ENCODE measurements around the gene SLC8A1.

Gene SLC8A1

DNA sequence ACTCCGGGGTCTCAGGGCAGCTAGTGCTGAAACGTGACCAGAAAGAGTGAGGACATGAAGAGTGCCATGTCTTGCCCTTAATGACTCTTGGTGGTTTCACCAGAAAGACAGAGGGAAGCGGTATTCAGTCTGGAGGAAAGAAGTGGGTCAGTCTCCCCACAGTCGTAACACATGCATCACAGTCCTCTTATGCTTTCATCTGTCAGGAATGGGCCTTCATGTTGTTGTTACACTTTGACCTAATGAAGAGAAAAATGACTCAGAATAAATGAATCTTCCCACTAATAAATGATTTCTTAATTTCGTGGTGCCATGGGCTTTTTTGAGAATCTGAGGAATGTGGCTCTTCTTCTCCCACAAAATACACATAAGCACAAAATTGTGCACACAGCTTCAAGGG lies 103.2 kb downstream of the SLC8A1 start:
- H3K9me3 Mint-ChIP-seq = no peaks in the 10 kb centered on the region
- no peak overlapping the region for H3K27ac Mint-ChIP-seq
- H3K27me3 Mint-ChIP-seq = no peaks in the 10 kb centered on the region
- H3K36me3 Mint-ChIP-seq (ENCODE audit: low read depth) = no peaks in the 10 kb centered on the region
- no peaks in the 10 kb centered on the region for H3K4me1 Mint-ChIP-seq (ENCODE audit: low read depth)
- H3K4me3 Mint-ChIP-seq = no peak overlapping the region

- no peaks in the 10 kb centered on the region for H3K9me3 Mint-ChIP-seq
- no peak overlapping the region for H3K27ac Mint-ChIP-seq
- H3K27me3 Mint-ChIP-seq = no peaks in the 10 kb centered on the region
- no peaks in the 10 kb centered on the region for H3K4me1 Mint-ChIP-seq (ENCODE audit: low read depth)
- no peaks in the 10 kb centered on the region for H3K36me3 Mint-ChIP-seq (ENCODE audit: low read depth)
- H3K4me3 Mint-ChIP-seq = no peak overlapping the region
These were observed 103.9 kb downstream of the SLC8A1 start for GRCh38 chr2:40348038-40348437.

DNA sequence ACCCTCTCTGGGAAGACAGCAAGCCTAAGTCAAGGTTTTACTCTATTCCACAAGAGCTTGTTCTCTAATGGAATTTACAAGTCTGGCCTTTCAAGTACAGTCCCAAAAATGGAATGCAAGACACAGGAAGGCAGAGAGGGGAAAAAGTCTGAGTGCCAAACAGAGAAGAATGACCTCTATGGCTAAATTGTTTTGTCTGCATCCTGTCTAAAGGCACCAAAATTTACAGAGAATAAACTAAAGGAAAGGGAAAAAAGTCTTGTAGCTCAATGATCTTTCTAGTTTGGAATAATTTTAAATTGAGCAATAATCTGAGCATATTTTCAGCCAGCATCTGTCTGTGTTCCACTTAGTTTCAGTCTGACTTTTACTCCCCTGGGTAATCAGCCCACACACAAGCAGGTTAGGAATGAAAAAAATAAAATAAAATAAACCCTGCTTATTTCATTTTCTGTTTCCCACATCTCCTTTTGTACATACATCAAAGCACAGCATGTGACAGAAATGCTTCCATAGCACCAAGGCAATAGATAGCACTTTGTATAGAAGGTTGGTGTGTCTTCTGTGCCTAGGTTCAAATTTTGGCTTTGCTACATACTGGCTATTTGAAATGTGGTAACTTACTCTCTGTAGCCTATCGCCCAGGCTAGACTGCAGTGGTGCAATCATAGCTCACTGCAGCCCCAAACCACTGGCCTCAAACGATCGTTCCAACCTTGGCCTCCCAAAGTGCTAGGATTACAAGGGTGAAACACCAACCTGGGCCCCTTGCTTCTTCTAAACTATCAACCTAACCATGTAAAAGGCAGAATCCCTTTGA lies 105.1 kb downstream of the SLC8A1 start:
- no peaks in the 10 kb centered on the region for H3K4me1 Mint-ChIP-seq (ENCODE audit: low read depth)
- H3K4me3 Mint-ChIP-seq = no peak overlapping the region
- H3K36me3 Mint-ChIP-seq (ENCODE audit: low read depth) = no peaks in the 10 kb centered on the region
- H3K27me3 Mint-ChIP-seq = no peaks in the 10 kb centered on the region
- no peaks in the 10 kb centered on the region for H3K9me3 Mint-ChIP-seq
- no peak overlapping the region for H3K27ac Mint-ChIP-seq

GRCh38 chr2:40344364-40344763 lies 107.5 kb downstream of the SLC8A1 start:
- Mint-ChIP-seq H3K4me1 (ENCODE audit: low read depth) (no peaks in the 10 kb centered on the region), H3K27ac (no peak overlapping the region), H3K4me3 (no peak overlapping the region), H3K36me3 (ENCODE audit: low read depth) (no peaks in the 10 kb centered on the region), H3K9me3 (no peaks in the 10 kb centered on the region), H3K27me3 (no peaks in the 10 kb centered on the region)

- no peaks in the 10 kb centered on the region for H3K36me3 Mint-ChIP-seq (ENCODE audit: low read depth)
- no peaks in the 10 kb centered on the region for H3K9me3 Mint-ChIP-seq
- no peaks in the 10 kb centered on the region for H3K4me1 Mint-ChIP-seq (ENCODE audit: low read depth)
- no peaks in the 10 kb centered on the region for H3K27me3 Mint-ChIP-seq
- H3K27ac Mint-ChIP-seq = no peak overlapping the region
- H3K4me3 Mint-ChIP-seq = no peak overlapping the region
These were observed 108.0 kb downstream of the SLC8A1 start for GRCh38 chr2:40343902-40344301.

- Mint-ChIP-seq H3K27me3 (no peaks in the 10 kb centered on the region), H3K4me1 (ENCODE audit: low read depth) (no peaks in the 10 kb centered on the region), H3K4me3 (no peak overlapping the region), H3K36me3 (ENCODE audit: low read depth) (no peaks in the 10 kb centered on the region), H3K9me3 (no peaks in the 10 kb centered on the region), H3K27ac (no peak overlapping the region)
These were observed 110.7 kb downstream of the SLC8A1 start for GRCh38 chr2:40341198-40341597.

DNA sequence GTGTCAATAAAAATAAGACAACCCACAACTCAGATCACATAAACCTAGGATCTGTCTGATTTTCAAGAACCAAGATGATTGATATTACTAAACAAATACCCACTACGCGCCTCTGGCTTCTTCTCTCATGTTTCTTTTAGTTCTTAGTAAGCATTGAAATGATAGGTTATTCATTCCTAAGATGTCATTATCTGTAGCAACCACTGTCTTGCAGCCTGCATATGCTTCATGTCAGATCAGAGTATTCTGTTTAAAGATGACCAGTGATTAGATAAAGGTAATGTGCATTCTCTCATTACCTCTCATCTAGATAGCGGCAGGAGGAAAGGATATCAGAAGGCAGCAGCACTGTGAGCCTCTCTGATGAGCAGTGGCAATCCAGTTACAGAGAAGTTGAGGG lies 112.9 kb downstream of the SLC8A1 start:
- H3K36me3 Mint-ChIP-seq (ENCODE audit: low read depth) = no peaks in the 10 kb centered on the region
- H3K4me3 Mint-ChIP-seq = no peak overlapping the region
- H3K27me3 Mint-ChIP-seq = no peaks in the 10 kb centered on the region
- H3K27ac Mint-ChIP-seq = no peak overlapping the region
- no peaks in the 10 kb centered on the region for H3K4me1 Mint-ChIP-seq (ENCODE audit: low read depth)
- H3K9me3 Mint-ChIP-seq = no peaks in the 10 kb centered on the region

- H3K9me3 Mint-ChIP-seq = no peaks in the 10 kb centered on the region
- H3K4me1 Mint-ChIP-seq (ENCODE audit: low read depth) = peaks cover 10% of the 10 kb centered on the region
- H3K36me3 Mint-ChIP-seq (ENCODE audit: low read depth) = no peaks in the 10 kb centered on the region
- H3K27me3 Mint-ChIP-seq = no peaks in the 10 kb centered on the region
- H3K27ac Mint-ChIP-seq = no peak overlapping the region
- H3K4me3 Mint-ChIP-seq = no peak overlapping the region
These were observed 119.6 kb downstream of the SLC8A1 start for GRCh38 chr2:40332191-40332826.

DNA sequence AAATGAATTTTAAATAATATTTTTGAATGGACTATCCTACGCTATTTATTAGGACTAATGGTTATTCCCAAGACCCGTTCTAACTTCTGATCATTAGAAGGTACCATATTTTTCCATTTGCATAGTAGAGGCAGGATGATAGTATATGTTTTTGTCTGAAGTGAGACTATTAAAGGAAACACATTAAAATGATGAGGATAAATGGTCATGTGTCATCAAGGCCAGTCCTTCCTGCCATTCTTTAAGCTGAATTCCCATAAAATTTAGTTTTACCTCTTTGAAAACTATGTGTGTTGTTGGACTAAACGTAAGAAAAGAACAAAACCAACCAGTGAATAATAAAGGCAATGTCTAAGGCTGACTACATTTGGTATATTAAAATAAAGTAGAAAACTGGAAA lies 121.8 kb downstream of the SLC8A1 start:
- Mint-ChIP-seq H3K27ac (no peak overlapping the region), H3K4me3 (no peak overlapping the region), H3K9me3 (no peaks in the 10 kb centered on the region), H3K27me3 (no peaks in the 10 kb centered on the region), H3K4me1 (ENCODE audit: low read depth) (peaks cover 10% of the 10 kb centered on the region), H3K36me3 (ENCODE audit: low read depth) (no peaks in the 10 kb centered on the region)

DNA sequence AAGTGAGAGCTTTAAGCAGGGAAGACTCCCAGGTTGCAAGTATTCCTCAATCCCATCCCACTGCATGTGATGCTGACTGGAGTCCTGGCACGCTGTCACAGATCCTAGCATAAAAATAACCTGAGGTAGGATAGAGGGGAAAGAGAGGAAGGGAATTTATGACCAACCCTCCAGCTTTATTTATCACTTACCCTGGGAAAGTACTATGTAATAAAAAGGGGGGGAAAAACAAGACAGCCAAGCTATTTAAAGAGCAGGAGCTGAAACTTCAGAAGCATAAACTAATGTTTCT lies 122.2 kb downstream of the SLC8A1 start:
- H3K27me3 Mint-ChIP-seq = no peaks in the 10 kb centered on the region
- H3K27ac Mint-ChIP-seq = no peak overlapping the region
- H3K4me3 Mint-ChIP-seq = no peak overlapping the region
- H3K9me3 Mint-ChIP-seq = no peaks in the 10 kb centered on the region
- no peaks in the 10 kb centered on the region for H3K36me3 Mint-ChIP-seq (ENCODE audit: low read depth)
- H3K4me1 Mint-ChIP-seq (ENCODE audit: low read depth) = peaks cover 10% of the 10 kb centered on the region

GRCh38 chr2:40325116-40325515 lies 126.8 kb downstream of the SLC8A1 start:
- Mint-ChIP-seq H3K27me3 (no peaks in the 10 kb centered on the region), H3K4me1 (ENCODE audit: low read depth) (peaks cover 10% of the 10 kb centered on the region), H3K27ac (no peak overlapping the region), H3K4me3 (no peak overlapping the region), H3K9me3 (no peaks in the 10 kb centered on the region), H3K36me3 (ENCODE audit: low read depth) (no peaks in the 10 kb centered on the region)

DNA sequence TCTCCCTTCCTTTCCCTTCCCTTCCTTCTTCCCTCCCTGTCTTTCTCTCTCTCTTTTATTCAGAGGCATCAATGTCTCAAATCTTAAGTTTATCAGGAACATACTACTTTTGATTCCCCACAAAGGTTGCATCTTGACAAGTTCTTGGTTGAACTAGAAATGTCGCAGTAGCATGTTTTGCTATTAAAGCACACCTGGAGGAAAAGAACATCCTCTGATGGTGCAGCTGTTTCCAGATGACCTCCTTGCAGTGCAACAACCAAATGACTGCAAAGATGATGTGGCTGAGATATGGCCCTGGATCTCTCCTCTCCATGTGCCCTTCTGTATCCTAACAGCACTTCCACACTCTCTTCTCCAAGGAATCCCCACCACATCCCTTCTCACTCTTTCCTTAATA lies 127.2 kb downstream of the SLC8A1 start:
- H3K27me3 Mint-ChIP-seq = peaks cover 1% of the 10 kb centered on the region
- H3K4me3 Mint-ChIP-seq = no peak overlapping the region
- H3K27ac Mint-ChIP-seq = no peak overlapping the region
- H3K9me3 Mint-ChIP-seq = no peaks in the 10 kb centered on the region
- H3K4me1 Mint-ChIP-seq (ENCODE audit: low read depth) = peaks cover 10% of the 10 kb centered on the region
- no peaks in the 10 kb centered on the region for H3K36me3 Mint-ChIP-seq (ENCODE audit: low read depth)

- Mint-ChIP-seq H3K36me3 (ENCODE audit: low read depth) (no peaks in the 10 kb centered on the region), H3K9me3 (no peaks in the 10 kb centered on the region), H3K4me1 (ENCODE audit: low read depth) (no peaks in the 10 kb centered on the region), H3K27me3 (peaks cover 3% of the 10 kb centered on the region), H3K27ac (no peak overlapping the region), H3K4me3 (no peak overlapping the region)
These were observed 130.1 kb downstream of the SLC8A1 start for GRCh38 chr2:40321822-40322221.

DNA sequence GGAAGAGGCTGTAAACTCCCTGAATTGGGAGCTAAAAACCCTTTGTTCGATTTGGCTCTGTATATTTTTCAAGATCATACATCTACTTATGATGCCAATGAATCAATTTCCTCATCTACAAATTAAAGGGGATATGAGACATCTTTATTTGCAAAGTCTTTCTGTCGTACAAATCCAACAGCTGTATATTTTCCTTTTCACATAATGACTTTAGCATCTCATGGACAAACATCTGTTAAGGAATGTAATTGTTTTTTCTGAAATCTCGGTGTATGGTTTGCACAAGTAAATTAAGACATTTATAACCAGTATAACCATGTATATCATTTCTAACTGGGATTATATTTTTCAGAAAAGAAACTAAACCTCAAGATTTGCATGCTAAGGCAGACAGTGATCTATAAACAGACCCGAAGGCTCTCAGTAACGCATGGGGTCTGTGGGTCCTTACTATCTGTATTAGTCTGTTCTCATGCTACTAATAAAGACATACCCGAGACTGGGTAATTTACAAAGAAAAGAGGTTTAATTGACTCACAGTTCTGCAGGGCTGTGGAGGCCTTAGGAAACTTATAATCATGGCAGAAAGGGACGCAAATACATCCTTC lies 130.8 kb downstream of the SLC8A1 start:
- H3K36me3 Mint-ChIP-seq (ENCODE audit: low read depth) = no peaks in the 10 kb centered on the region
- no peak overlapping the region for H3K27ac Mint-ChIP-seq
- no peaks in the 10 kb centered on the region for H3K9me3 Mint-ChIP-seq
- no peaks in the 10 kb centered on the region for H3K4me1 Mint-ChIP-seq (ENCODE audit: low read depth)
- H3K4me3 Mint-ChIP-seq = no peak overlapping the region
- H3K27me3 Mint-ChIP-seq = peaks cover 3% of the 10 kb centered on the region

DNA sequence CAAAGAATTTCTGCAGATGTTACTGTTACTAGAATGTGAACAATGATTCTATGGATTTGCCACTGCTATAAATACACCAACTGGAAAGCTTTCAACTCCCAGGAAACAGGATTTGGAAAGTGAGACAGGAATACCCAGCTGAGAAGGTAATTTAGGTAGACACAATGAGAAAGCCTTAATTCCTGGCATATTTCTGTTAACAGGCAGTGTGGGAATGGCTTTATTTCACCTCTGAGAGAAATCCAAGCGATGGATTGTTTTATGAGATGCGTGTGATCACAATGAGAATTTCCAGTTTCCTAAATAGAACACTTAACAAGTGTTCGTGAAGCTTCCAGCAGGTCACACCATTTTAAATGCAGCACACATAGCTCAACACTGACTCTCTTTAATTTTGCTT lies 133.0 kb downstream of the SLC8A1 start:
- Mint-ChIP-seq H3K9me3 (no peaks in the 10 kb centered on the region), H3K4me3 (no peak overlapping the region), H3K4me1 (ENCODE audit: low read depth) (no peaks in the 10 kb centered on the region), H3K27ac (no peak overlapping the region), H3K27me3 (peaks cover 3% of the 10 kb centered on the region), H3K36me3 (ENCODE audit: low read depth) (no peaks in the 10 kb centered on the region)

DNA sequence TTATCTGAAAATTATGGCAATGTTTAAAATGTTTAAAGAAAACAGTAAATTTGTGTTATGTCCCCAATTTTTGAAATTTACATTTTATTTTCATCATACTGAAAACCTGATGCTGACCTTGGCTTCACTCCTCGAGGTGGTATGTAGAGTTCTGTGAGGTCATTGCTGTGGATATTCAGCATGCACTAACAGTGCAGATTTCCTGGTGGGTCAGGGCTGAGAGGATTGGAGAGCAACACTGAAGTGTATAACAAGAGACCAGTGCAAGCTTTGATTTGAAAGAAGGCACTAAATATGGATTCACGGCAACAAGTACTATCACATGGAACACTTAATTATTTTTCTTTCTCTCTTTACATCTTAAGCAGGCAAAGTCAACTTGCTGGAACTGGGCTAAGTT lies 134.1 kb downstream of the SLC8A1 start:
- H3K9me3 Mint-ChIP-seq = no peaks in the 10 kb centered on the region
- no peaks in the 10 kb centered on the region for H3K36me3 Mint-ChIP-seq (ENCODE audit: low read depth)
- peaks cover 3% of the 10 kb centered on the region for H3K27me3 Mint-ChIP-seq
- no peak overlapping the region for H3K27ac Mint-ChIP-seq
- no peaks in the 10 kb centered on the region for H3K4me1 Mint-ChIP-seq (ENCODE audit: low read depth)
- no peak overlapping the region for H3K4me3 Mint-ChIP-seq

Measured in stimulated activated naive CD8-positive, alpha-beta T cell treated with anti-CD3 and anti-CD28 coated beads, Interleukin-15, Interleukin-2, amounts not matched to agents 100 ng/mL and 50 ng/mL, for 24 hours (primary cell).